Memory B cell (primary cell): ENCODE data around the gene RARRES2.

ENCODE experiments used
- ATAC-seq: fragments of 150-1000 bp; cut with Tn5 transposase; 2 replicates; pipeline ENCODE4 v1.10.0; 2021; ENCODE audit warnings: low read depth, mild to moderate bottlenecking, moderate library complexity
- DNase-seq, 2 donors: peaks; one replicate each; pipeline ENCODE4 v3.0.0; 2022; ENCODE audit warnings: low spot score in 2 of 2
- H3K27ac Mint-ChIP-seq: one replicate; pipeline ENCODE4 v1.8.0; 2022; ENCODE audit warnings: mild to moderate bottlenecking, moderate library complexity, mixed read lengths
- H3K27me3 Mint-ChIP-seq: one replicate; pipeline ENCODE4 v1.8.0; 2022; ENCODE audit warnings: mixed read lengths
- H3K36me3 Mint-ChIP-seq: one replicate; pipeline ENCODE4 v1.8.0; 2022; ENCODE audit warnings: mild to moderate bottlenecking, mixed read lengths
- H3K4me1 Mint-ChIP-seq: one replicate; pipeline ENCODE4 v1.8.0; 2022; ENCODE audit warnings: mixed read lengths
- H3K4me3 Mint-ChIP-seq: one replicate; pipeline ENCODE4 v1.8.0; 2022; ENCODE audit warnings: mild to moderate bottlenecking, moderate library complexity, mixed read lengths
- H3K9me3 Mint-ChIP-seq: one replicate; pipeline ENCODE4 v1.8.0; 2022; ENCODE audit warnings: mixed read lengths

Gene RARRES2

DNA sequence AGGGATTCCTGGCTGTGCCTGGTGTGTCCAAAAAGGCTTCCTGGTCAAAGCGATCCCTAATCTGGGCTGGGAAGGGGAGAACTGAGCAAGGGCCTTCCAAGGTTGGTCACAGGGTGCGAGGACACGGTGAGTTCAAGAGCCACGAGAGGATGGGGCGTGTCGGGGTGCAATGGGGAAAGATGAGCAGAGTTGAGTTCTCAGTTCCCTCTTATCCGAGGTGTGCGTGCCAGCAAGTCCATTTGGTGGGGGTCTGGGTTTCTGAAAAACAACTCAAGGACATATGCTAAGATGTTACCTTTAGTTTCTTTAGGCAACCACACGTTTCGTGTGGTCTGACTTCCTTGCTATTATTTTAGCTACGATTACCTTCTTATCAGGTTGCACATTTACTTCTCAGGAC is 39.0 kb upstream of the RARRES2 start:
- H3K36me3 Mint-ChIP-seq = no peaks in the 10 kb centered on the region
- H3K27me3 Mint-ChIP-seq = no peaks in the 10 kb centered on the region
- H3K4me1 Mint-ChIP-seq = peaks cover 50% of the 10 kb centered on the region
- H3K9me3 Mint-ChIP-seq = no peaks in the 10 kb centered on the region
- ATAC-seq (no peak), DNase-seq (no peak)
- peak overlapping the region; percentile 98 for H3K27ac Mint-ChIP-seq
- peak overlapping the region; percentile 89 for H3K4me3 Mint-ChIP-seq

GRCh38 chr7:150379441-150380379 is 38.3 kb upstream of the RARRES2 start:
- peaks cover 50% of the 10 kb centered on the region for H3K4me1 Mint-ChIP-seq
- H3K27ac Mint-ChIP-seq = peak overlapping the region; percentile 98
- ATAC-seq (no peak), DNase-seq (no peak)
- H3K9me3 Mint-ChIP-seq = no peaks in the 10 kb centered on the region
- H3K36me3 Mint-ChIP-seq = no peaks in the 10 kb centered on the region
- peak overlapping the region; percentile 89 for H3K4me3 Mint-ChIP-seq
- H3K27me3 Mint-ChIP-seq = no peaks in the 10 kb centered on the region

DNA sequence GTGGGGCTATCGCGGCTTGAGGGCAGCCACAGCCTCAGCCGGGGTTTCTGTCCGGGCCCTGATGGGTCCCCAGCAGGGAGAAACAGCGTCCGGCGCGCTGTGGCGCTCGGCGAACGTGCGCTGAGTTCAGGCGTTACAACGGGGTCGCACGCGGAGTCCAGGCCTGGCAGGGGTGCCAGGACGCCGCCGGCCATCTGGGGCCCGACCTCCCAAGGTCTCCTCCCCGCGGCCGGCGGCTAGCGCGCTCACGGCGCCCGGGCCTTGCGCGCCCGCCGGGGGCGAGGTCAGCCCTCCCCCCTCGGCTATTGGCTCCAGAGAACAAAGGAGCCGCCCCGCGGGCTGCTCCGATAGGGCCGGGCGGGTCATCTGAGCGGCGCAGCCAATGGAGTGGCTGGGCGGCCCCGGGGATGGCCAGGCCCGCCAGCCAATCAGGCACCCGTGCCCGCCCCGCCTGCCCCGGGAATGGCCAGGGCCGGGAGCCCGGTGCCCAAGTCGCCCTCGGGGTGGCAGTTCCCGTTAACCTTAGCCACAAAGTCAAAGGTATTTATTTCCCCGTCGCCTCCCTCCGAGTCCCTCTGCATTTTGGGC is 37.5 kb upstream of the RARRES2 start, which contains the start of gene ZNF775:
ZNF775 (plus strand) TSS at position 478 of the 588 bp plus-strand sequence. CDS start 9,141 bp downstream, outside the sequence.
- Mint-ChIP-seq H3K4me3 (peak within 1 kb of the TSS; percentile 89), H3K36me3 (no peaks in the 10 kb centered on the region), H3K27ac (peak within 1 kb of the TSS; percentile 98), H3K27me3 (no peaks in the 10 kb centered on the region), H3K4me1 (peaks cover 54% of the 10 kb centered on the region), H3K9me3 (no peaks in the 10 kb centered on the region)
- peak; percentile 84 for ATAC-seq
- DNase-seq = peak; percentile 85 to 89

GRCh38 chr7:150378115-150378852 is 36.9 kb upstream of the RARRES2 start:
- Mint-ChIP-seq H3K36me3 (peaks cover 2% of the 10 kb centered on the region), H3K27ac (peak overlapping the region; percentile 98), H3K4me3 (peak overlapping the region; percentile 82), H3K27me3 (no peaks in the 10 kb centered on the region), H3K9me3 (no peaks in the 10 kb centered on the region), H3K4me1 (peaks cover 60% of the 10 kb centered on the region)
- DNase-seq (no peak), ATAC-seq (peak; percentile 2)

DNA sequence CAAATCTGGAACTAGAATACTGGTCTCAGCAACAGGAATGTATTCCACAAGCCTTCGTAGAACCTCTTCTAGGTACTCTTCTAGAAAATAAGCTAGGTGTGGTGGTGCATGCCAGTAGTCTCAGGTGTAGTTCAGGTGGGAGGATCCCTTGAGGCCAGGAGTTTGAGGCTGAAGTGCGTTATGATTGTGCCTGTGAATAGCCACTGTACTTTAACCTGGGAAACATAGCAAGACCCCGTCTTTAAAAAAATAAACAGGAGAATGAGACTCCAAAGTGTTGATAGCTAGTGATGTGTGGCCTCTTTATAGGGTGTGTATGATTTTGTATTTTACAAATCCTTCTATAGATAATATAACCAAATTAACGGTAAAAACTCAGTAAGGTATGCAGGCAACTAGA is 36.2 kb upstream of the RARRES2 start:
- DNase-seq (no peak), ATAC-seq (no peak)
- H3K4me3 Mint-ChIP-seq = peak overlapping the region; percentile 61
- H3K36me3 Mint-ChIP-seq = peaks cover 2% of the 10 kb centered on the region
- H3K4me1 Mint-ChIP-seq = peaks cover 60% of the 10 kb centered on the region
- H3K27ac Mint-ChIP-seq = peak overlapping the region; percentile 98
- no peaks in the 10 kb centered on the region for H3K27me3 Mint-ChIP-seq
- H3K9me3 Mint-ChIP-seq = no peaks in the 10 kb centered on the region

- peak; percentile 32 for ATAC-seq
- no peaks in the 10 kb centered on the region for H3K27me3 Mint-ChIP-seq
- H3K4me3 Mint-ChIP-seq = peak overlapping the region; percentile 61
- no peaks in the 10 kb centered on the region for H3K9me3 Mint-ChIP-seq
- no peak for DNase-seq
- peak overlapping the region; percentile 98 for H3K27ac Mint-ChIP-seq
- H3K4me1 Mint-ChIP-seq = peaks cover 57% of the 10 kb centered on the region
- peaks cover 3% of the 10 kb centered on the region for H3K36me3 Mint-ChIP-seq
Measured at GRCh38 chr7:150377196-150377595, 35.8 kb upstream of the RARRES2 start.

DNA sequence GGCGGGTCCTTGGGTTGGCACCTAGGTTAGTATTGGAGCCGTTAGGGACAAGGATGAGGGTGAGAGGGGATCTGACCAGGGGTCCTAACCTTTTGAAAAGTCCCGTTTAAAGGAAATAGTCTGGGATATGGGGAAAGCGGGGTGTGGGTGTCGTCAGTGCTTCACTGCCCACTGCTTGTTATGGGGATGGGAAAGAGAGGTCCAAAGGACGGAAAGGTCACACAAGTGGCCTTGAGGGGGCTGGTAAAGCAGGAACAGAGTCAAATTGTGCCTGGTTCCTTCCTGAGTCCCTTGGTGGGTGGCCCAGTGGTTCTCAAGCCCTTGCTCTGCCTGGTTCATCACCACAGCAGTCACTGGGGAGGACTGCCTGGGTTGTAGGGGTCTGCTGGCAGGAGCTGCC is 35.1 kb upstream of the RARRES2 start:
- DNase-seq = no peak
- Mint-ChIP-seq H3K27me3 (no peaks in the 10 kb centered on the region), H3K36me3 (peaks cover 3% of the 10 kb centered on the region), H3K4me1 (peaks cover 52% of the 10 kb centered on the region), H3K27ac (peak overlapping the region; percentile 98), H3K9me3 (no peaks in the 10 kb centered on the region), H3K4me3 (no peak overlapping the region)
- ATAC-seq = no peak

GRCh38 chr7:150375662-150376521 is 34.5 kb upstream of the RARRES2 start:
- peak overlapping the region; percentile 51 for H3K4me3 Mint-ChIP-seq
- ATAC-seq (peak; percentile 5), DNase-seq (no peak)
- H3K36me3 Mint-ChIP-seq = peaks cover 3% of the 10 kb centered on the region
- H3K9me3 Mint-ChIP-seq = no peaks in the 10 kb centered on the region
- peak overlapping the region; percentile 98 for H3K27ac Mint-ChIP-seq
- H3K4me1 Mint-ChIP-seq = peaks cover 50% of the 10 kb centered on the region
- no peaks in the 10 kb centered on the region for H3K27me3 Mint-ChIP-seq

GRCh38 chr7:150374472-150374871 is 33.0 kb upstream of the RARRES2 start:
- Mint-ChIP-seq H3K4me3 (no peak overlapping the region), H3K4me1 (peaks cover 47% of the 10 kb centered on the region), H3K27ac (peak overlapping the region; percentile 98), H3K27me3 (no peaks in the 10 kb centered on the region), H3K36me3 (peaks cover 3% of the 10 kb centered on the region), H3K9me3 (no peaks in the 10 kb centered on the region)
- DNase-seq (no peak), ATAC-seq (no peak)

GRCh38 chr7:150374026-150374425 is 32.6 kb upstream of the RARRES2 start:
- Mint-ChIP-seq H3K4me3 (no peak overlapping the region), H3K27ac (peak overlapping the region; percentile 98), H3K27me3 (no peaks in the 10 kb centered on the region), H3K9me3 (no peaks in the 10 kb centered on the region), H3K36me3 (peaks cover 3% of the 10 kb centered on the region), H3K4me1 (peaks cover 50% of the 10 kb centered on the region)
- ATAC-seq (no peak), DNase-seq (no peak)

- Mint-ChIP-seq H3K4me3 (no peak overlapping the region), H3K27ac (peak overlapping the region; percentile 98), H3K9me3 (no peaks in the 10 kb centered on the region), H3K36me3 (peaks cover 3% of the 10 kb centered on the region), H3K4me1 (peaks cover 49% of the 10 kb centered on the region), H3K27me3 (no peaks in the 10 kb centered on the region)
- no peak for ATAC-seq
- DNase-seq = no peak
Measured at GRCh38 chr7:150373049-150373801, 31.8 kb upstream of the RARRES2 start.

GRCh38 chr7:150372271-150373048 is 31.0 kb upstream of the RARRES2 start:
- ATAC-seq (no peak), DNase-seq (no peak)
- peak overlapping the region; percentile 98 for H3K27ac Mint-ChIP-seq
- H3K4me1 Mint-ChIP-seq = peaks cover 44% of the 10 kb centered on the region
- no peaks in the 10 kb centered on the region for H3K27me3 Mint-ChIP-seq
- H3K36me3 Mint-ChIP-seq = peaks cover 3% of the 10 kb centered on the region
- no peaks in the 10 kb centered on the region for H3K9me3 Mint-ChIP-seq
- no peak overlapping the region for H3K4me3 Mint-ChIP-seq
